Measurements from ENCODE around the gene PPP2R3A. TPM values are rescaled to one million over a fixed set of nuclear protein-coding genes. Genes with fewer than 3 reads are reported as not detected.
A peak's percentile ranks its signal among the peaks of the same experiment; 100 is the strongest.

Gene PPP2R3A
- total RNA-seq, 1 donor from 2014 or later: 35.0 TPM

- Mint-ChIP-seq H3K4me3 (ENCODE audit: low read depth) (no peak overlapping the region), H3K4me1 (ENCODE audit: low read depth) (no peaks in the 10 kb centered on the region), H3K27me3 (no peaks in the 10 kb centered on the region), H3K9me3 (ENCODE audit: low read depth) (no peaks in the 10 kb centered on the region), H3K27ac (no peak overlapping the region), H3K36me3 (ENCODE audit: insufficient read depth) (no peaks in the 10 kb centered on the region)
- no peak for DNase-seq (ENCODE audit: low spot score, unreplicated experiment)
- peak; percentile 61 for TF ChIP-seq CTCF (IDR thresholded peaks at IDR 0.05; ENCODE audit: unreplicated experiment)
Measured at GRCh38 chr3:135918600-135918999, 46.9 kb upstream of the PPP2R3A start.

- H3K27ac Mint-ChIP-seq: no peak overlapping the region
- no peak for TF ChIP-seq CTCF (IDR thresholded peaks at IDR 0.05; ENCODE audit: unreplicated experiment)
- no peaks in the 10 kb centered on the region for H3K36me3 Mint-ChIP-seq (ENCODE audit: insufficient read depth)
- no peaks in the 10 kb centered on the region for H3K9me3 Mint-ChIP-seq (ENCODE audit: low read depth)
- DNase-seq (ENCODE audit: low spot score, unreplicated experiment): no peak
- H3K27me3 Mint-ChIP-seq: no peaks in the 10 kb centered on the region
- no peaks in the 10 kb centered on the region for H3K4me1 Mint-ChIP-seq (ENCODE audit: low read depth)
- no peak overlapping the region for H3K4me3 Mint-ChIP-seq (ENCODE audit: low read depth)
Measured at GRCh38 chr3:135920275-135920674, 45.3 kb upstream of the PPP2R3A start.

- Mint-ChIP-seq H3K27ac (no peak overlapping the region), H3K27me3 (no peaks in the 10 kb centered on the region), H3K36me3 (ENCODE audit: insufficient read depth) (no peaks in the 10 kb centered on the region), H3K4me3 (ENCODE audit: low read depth) (no peak overlapping the region), H3K9me3 (ENCODE audit: low read depth) (no peaks in the 10 kb centered on the region), H3K4me1 (ENCODE audit: low read depth) (no peaks in the 10 kb centered on the region)
- DNase-seq (ENCODE audit: low spot score, unreplicated experiment): no peak
- TF ChIP-seq CTCF (IDR thresholded peaks at IDR 0.05; ENCODE audit: unreplicated experiment): no peak
Measured at GRCh38 chr3:135922903-135923250, 42.7 kb upstream of the PPP2R3A start.

- Mint-ChIP-seq H3K36me3 (ENCODE audit: insufficient read depth) (no peaks in the 10 kb centered on the region), H3K27ac (no peak overlapping the region), H3K9me3 (ENCODE audit: low read depth) (no peaks in the 10 kb centered on the region), H3K4me3 (ENCODE audit: low read depth) (no peak overlapping the region), H3K4me1 (ENCODE audit: low read depth) (no peaks in the 10 kb centered on the region), H3K27me3 (no peaks in the 10 kb centered on the region)
- no peak for TF ChIP-seq CTCF (IDR thresholded peaks at IDR 0.05; ENCODE audit: unreplicated experiment)
- no peak for DNase-seq (ENCODE audit: low spot score, unreplicated experiment)
Measured at GRCh38 chr3:135924506-135924905, 41.0 kb upstream of the PPP2R3A start.

- Mint-ChIP-seq H3K4me1 (ENCODE audit: low read depth) (no peaks in the 10 kb centered on the region), H3K4me3 (ENCODE audit: low read depth) (no peak overlapping the region), H3K27me3 (no peaks in the 10 kb centered on the region), H3K9me3 (ENCODE audit: low read depth) (no peaks in the 10 kb centered on the region), H3K27ac (no peak overlapping the region), H3K36me3 (ENCODE audit: insufficient read depth) (no peaks in the 10 kb centered on the region)
- TF ChIP-seq CTCF (IDR thresholded peaks at IDR 0.05; ENCODE audit: unreplicated experiment): no peak
- no peak for DNase-seq (ENCODE audit: low spot score, unreplicated experiment)
Measured at GRCh38 chr3:135926664-135927063, 38.9 kb upstream of the PPP2R3A start.
